Esophagus squamous epithelium (tissue), 4 donors: ENCODE measurements around the gene IL17RE.
"Not testable (repeated sequence)": the region's sequence is repeated elsewhere in the genome, so short reads cannot be mapped to it uniquely, and the experiment has no call there.

Experiments used
- POLR2A ChIP-seq, 4 donors: fragments of 450-650 bp; IDR thresholded peaks; one replicate each; pipeline ENCODE4 v1.6.1; 2017; ENCODE audit warnings: antibody characterized with exemption in 4 of 4, mild to moderate bottlenecking in 4 of 4, moderate library complexity in 3 of 4
- TF ChIP-seq, protein P1 (sequence below), 6 experiments: fragments of 450-650 bp in 4 of 6; fragments of 200-600 bp in 2 of 6; sonication (generic) in 2 of 6; IDR thresholded peaks; one replicate each; pipeline ENCODE4 v1.5.1; 2016 to 2019; ENCODE audit warnings: antibody characterized with exemption in 6 of 6, mild to moderate bottlenecking in 4 of 6, moderate library complexity in 4 of 6

GRCh38 chr3:9865125-9865637 is 37.5 kb upstream of the IL17RE start:
- TF ChIP-seq, protein P1, sequence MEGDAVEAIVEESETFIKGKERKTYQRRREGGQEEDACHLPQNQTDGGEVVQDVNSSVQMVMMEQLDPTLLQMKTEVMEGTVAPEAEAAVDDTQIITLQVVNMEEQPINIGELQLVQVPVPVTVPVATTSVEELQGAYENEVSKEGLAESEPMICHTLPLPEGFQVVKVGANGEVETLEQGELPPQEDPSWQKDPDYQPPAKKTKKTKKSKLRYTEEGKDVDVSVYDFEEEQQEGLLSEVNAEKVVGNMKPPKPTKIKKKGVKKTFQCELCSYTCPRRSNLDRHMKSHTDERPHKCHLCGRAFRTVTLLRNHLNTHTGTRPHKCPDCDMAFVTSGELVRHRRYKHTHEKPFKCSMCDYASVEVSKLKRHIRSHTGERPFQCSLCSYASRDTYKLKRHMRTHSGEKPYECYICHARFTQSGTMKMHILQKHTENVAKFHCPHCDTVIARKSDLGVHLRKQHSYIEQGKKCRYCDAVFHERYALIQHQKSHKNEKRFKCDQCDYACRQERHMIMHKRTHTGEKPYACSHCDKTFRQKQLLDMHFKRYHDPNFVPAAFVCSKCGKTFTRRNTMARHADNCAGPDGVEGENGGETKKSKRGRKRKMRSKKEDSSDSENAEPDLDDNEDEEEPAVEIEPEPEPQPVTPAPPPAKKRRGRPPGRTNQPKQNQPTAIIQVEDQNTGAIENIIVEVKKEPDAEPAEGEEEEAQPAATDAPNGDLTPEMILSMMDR (IDR thresholded peaks at IDR 0.05): not testable (repeated sequence)
- TF ChIP-seq POLR2A (IDR thresholded peaks at IDR 0.05): not testable (repeated sequence)
